Brain microvascular endothelial cell (primary cell): Measurements from ENCODE around the gene PCED1B.

Experiments
- DNase-seq: peaks from one replicate; pipeline ENCODE4 v3.0.0-alpha.2; 2020
- H3K27ac ChIP-seq: fragments of 250-450 bp; sonication (Bioruptor Pico); 2 replicates; pipeline ENCODE4 v1.5.1; 2020; ENCODE audit warnings: mild to moderate bottlenecking, moderate library complexity
- H3K27me3 ChIP-seq: fragments of 250-450 bp; sonication (Bioruptor Pico); replicated peaks from 2 replicates; pipeline ENCODE4 v1.5.1; 2020; ENCODE audit warnings: mild to moderate bottlenecking
- H3K36me3 ChIP-seq: fragments of 250-450 bp; sonication (Bioruptor Pico); replicated peaks from 2 replicates; pipeline ENCODE4 v1.5.1; 2020; ENCODE audit warnings: mild to moderate bottlenecking
- H3K4me3 ChIP-seq: 2 replicates; pipeline ENCODE4 v1.5.1; 2011; ENCODE audit warnings: low read depth, mild to moderate bottlenecking, control low read depth, low read length, moderate library complexity
- CTCF ChIP-seq: IDR thresholded peaks from 2 replicates; pipeline ENCODE4 v1.5.1; 2011; ENCODE audit warnings: low read depth, mild to moderate bottlenecking, moderate library complexity, low read length, control low read depth, inconsistent platforms; ENCODE audit errors: missing control alignments
- in situ Hi-C: cut with HindIII; loops from 2 replicates; pipeline ENCODE4 v1.10.0; 2017; ENCODE audit warnings: low sequenced_read_pairs, low pct_ligation_motif_present

Gene PCED1B

GRCh38 chr12:47242426-47242825 is 163.0 kb downstream of the PCED1B start:
- no peak overlapping the region for H3K27ac ChIP-seq
- in situ Hi-C loops: no loop called here
- no peaks in the 10 kb centered on the region for H3K27me3 ChIP-seq
- H3K36me3 ChIP-seq: no peaks in the 10 kb centered on the region
- no peak overlapping the region for H3K4me3 ChIP-seq
- DNase-seq: no peak
- no peak for TF ChIP-seq CTCF

GRCh38 chr12:47244835-47245234 is 165.4 kb downstream of the PCED1B start:
- in situ Hi-C loops: no loop called here
- Histone ChIP-seq H3K4me3 (no peak overlapping the region), H3K36me3 (no peaks in the 10 kb centered on the region), H3K27ac (no peak overlapping the region), H3K27me3 (no peaks in the 10 kb centered on the region)
- no peak for TF ChIP-seq CTCF
- DNase-seq: no peak

GRCh38 chr12:47245623-47246022 is 166.2 kb downstream of the PCED1B start:
- DNase-seq: no peak
- Histone ChIP-seq H3K36me3 (no peaks in the 10 kb centered on the region), H3K27me3 (no peaks in the 10 kb centered on the region), H3K4me3 (no peak overlapping the region), H3K27ac (no peak overlapping the region)
- no peak for TF ChIP-seq CTCF
- in situ Hi-C loops: no loop called here

GRCh38 chr12:47247418-47247817 is 168.0 kb downstream of the PCED1B start:
- Histone ChIP-seq H3K27ac (no peak overlapping the region), H3K36me3 (no peaks in the 10 kb centered on the region), H3K4me3 (no peak overlapping the region), H3K27me3 (no peaks in the 10 kb centered on the region)
- DNase-seq: no peak
- in situ Hi-C loops: no loop called here
- TF ChIP-seq CTCF: no peak

DNA sequence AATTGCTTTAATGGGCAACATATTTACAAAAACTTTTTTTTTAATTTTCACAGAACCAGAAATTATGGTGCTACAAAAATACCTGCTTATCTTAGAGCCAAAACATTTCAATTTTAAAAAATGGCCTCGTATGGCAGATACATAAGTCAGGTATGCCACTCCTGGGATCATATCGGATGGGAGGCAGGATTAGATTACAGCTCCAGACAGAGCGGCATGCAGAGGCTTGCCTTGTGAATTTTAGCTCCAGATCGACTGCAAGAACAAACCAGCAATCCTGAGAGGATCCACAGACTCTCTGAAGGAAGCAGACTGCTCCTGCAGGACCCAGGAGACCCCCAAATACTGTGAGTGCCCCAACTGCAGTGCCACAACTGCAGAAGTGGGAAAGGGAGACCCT is 169.7 kb downstream of the PCED1B start:
- TF ChIP-seq CTCF: no peak
- Histone ChIP-seq H3K36me3 (no peaks in the 10 kb centered on the region), H3K4me3 (no peak overlapping the region), H3K27me3 (no peaks in the 10 kb centered on the region), H3K27ac (no peak overlapping the region)
- in situ Hi-C loops: no loop called here
- DNase-seq: no peak

GRCh38 chr12:47249719-47250357 is 170.4 kb downstream of the PCED1B start:
- H3K4me3 ChIP-seq: no peak overlapping the region
- TF ChIP-seq CTCF: no peak
- H3K36me3 ChIP-seq: no peaks in the 10 kb centered on the region
- DNase-seq: no peak
- no peaks in the 10 kb centered on the region for H3K27me3 ChIP-seq
- in situ Hi-C loops: no loop called here
- no peak overlapping the region for H3K27ac ChIP-seq
